GM12878 (cell line): Measurements from ENCODE around the gene HINT3. TPM values are rescaled to one million over a fixed set of nuclear protein-coding genes. Genes with fewer than 3 reads are reported as not detected.

Experiments
- BHLHE40 ChIP-seq, 2 experiments: fragments of 450-650 bp in 1 of 2; IDR thresholded peaks; 2 replicates each; pipeline ENCODE4 v1.6.1; 2011 to 2017; ENCODE audit warnings: low read depth in 2 of 2, borderline replicate concordance in 1 of 2, improper control_type of control experiment in 1 of 2, low read length in 1 of 2, mild to moderate bottlenecking in 1 of 2
- FOXM1 ChIP-seq: IDR thresholded peaks from 2 replicates; pipeline ENCODE4 v1.6.1; 2012; ENCODE audit warnings: low read depth, mild to moderate bottlenecking, inconsistent platforms, low read length, moderate library complexity
- GATAD2B ChIP-seq: fragments of 450-650 bp; conservative IDR thresholded peaks from 2 replicates; pipeline ENCODE4 v1.6.1; 2017; ENCODE audit warnings: low read depth, mild to moderate bottlenecking, moderate library complexity
- HCFC1 ChIP-seq: fragments of 150-350 bp; IDR thresholded peaks from 2 replicates; pipeline ENCODE4 v1.6.1; 2014; ENCODE audit warnings: low read length
- IRF5 ChIP-seq: fragments of 450-650 bp; IDR thresholded peaks from 2 replicates; pipeline ENCODE4 v1.6.1; 2017; ENCODE audit warnings: borderline replicate concordance
- KAT2A ChIP-seq: conservative IDR thresholded peaks from 2 replicates; pipeline ENCODE4 v1.6.1; 2011; ENCODE audit warnings: low read depth, low read length; ENCODE audit not compliant: control insufficient read depth
- MEF2B ChIP-seq: fragments of 450-650 bp; IDR thresholded peaks from 2 replicates; pipeline ENCODE4 v1.6.1; 2018; ENCODE audit warnings: mild to moderate bottlenecking, moderate library complexity; ENCODE audit not compliant: partially characterized antibody, poor library complexity, severe bottlenecking
- MYB ChIP-seq: fragments of 150-350 bp; IDR thresholded peaks from 2 replicates; pipeline ENCODE4 v1.6.1; 2014; ENCODE audit warnings: mild to moderate bottlenecking, low read depth, low read length, borderline replicate concordance
- NFYB ChIP-seq: IDR thresholded peaks from 2 replicates; pipeline ENCODE4 v1.6.1; 2011; ENCODE audit warnings: low read depth, mild to moderate bottlenecking, low read length, improper control_type of control experiment, moderate library complexity; ENCODE audit not compliant: insufficient read depth
- PBX3 ChIP-seq: IDR thresholded peaks from 2 replicates; pipeline ENCODE4 v1.6.1; 2011; ENCODE audit warnings: mild to moderate bottlenecking, low read depth, low read length, moderate library complexity; ENCODE audit not compliant: insufficient replicate concordance
- PKNOX1 ChIP-seq: fragments of 450-650 bp; IDR thresholded peaks from 2 replicates; pipeline ENCODE4 v1.6.1; 2016; ENCODE audit warnings: mild to moderate bottlenecking
- RELA ChIP-seq: fragments of 450-650 bp; IDR thresholded peaks from 2 replicates; pipeline ENCODE4 v1.8.0; 2014; ENCODE audit warnings: borderline replicate concordance; ENCODE audit not compliant: partially characterized antibody
- SIX5 ChIP-seq: IDR thresholded peaks from 2 replicates; pipeline ENCODE4 v1.6.1; 2011; ENCODE audit warnings: mild to moderate bottlenecking, low read depth, low read length, moderate library complexity; ENCODE audit not compliant: severe bottlenecking
- SKIL ChIP-seq: fragments of 450-650 bp; IDR thresholded peaks from 2 replicates; pipeline ENCODE4 v1.6.1; 2017; ENCODE audit warnings: mild to moderate bottlenecking, low read depth, inconsistent platforms; ENCODE audit not compliant: poor library complexity, severe bottlenecking
- SMAD5 ChIP-seq: IDR thresholded peaks from 2 replicates; pipeline ENCODE4 v1.6.1; 2016; ENCODE audit warnings: antibody characterized with exemption, low read depth
- SPI1 ChIP-seq: IDR thresholded peaks from 2 replicates; pipeline ENCODE4 v1.6.1; 2011; ENCODE audit warnings: low read depth, mild to moderate bottlenecking, low read length, moderate library complexity, borderline replicate concordance; ENCODE audit not compliant: insufficient read depth
- TCF3 ChIP-seq: IDR thresholded peaks from 2 replicates; pipeline ENCODE4 v1.6.1; 2012; ENCODE audit warnings: low read depth, mild to moderate bottlenecking, low read length, borderline replicate concordance; ENCODE audit not compliant: insufficient read depth
- ZBTB33 ChIP-seq: fragments of 450-650 bp; IDR thresholded peaks from 2 replicates; pipeline ENCODE4 v1.6.1; 2017; ENCODE audit warnings: mild to moderate bottlenecking
- polyA plus RNA-seq, 11 experiments: library from polyadenylated mRNA; depleted of rRNA in 4 of 11; unstranded in 6 of 11; stranded (reverse) in 5 of 11; fragments of >200 nt; fragmentation: Nextera tagmentation in 4 of 11; fragmentation: Illumina TruSeq in 1 of 11; extraction: Ambion mirVana in 4 of 11; extraction: Trizol in 1 of 11; gene quantifications; 1 replicate in 1 of 11; 2 replicates in 10 of 11; pipeline versions ENCODE4 v1.2.1 to v1.2.3, GENCODE V29; 2011 to 2016; ENCODE audit warnings: inconsistent platforms in 2 of 11, missing spikeins in 2 of 11, low read depth in 1 of 11
- total RNA-seq, 4 experiments: library from RNA; depleted of rRNA in 3 of 4; stranded (reverse); fragments of >200 nt in 3 of 4; fragmentation: Illumina TruSeq in 1 of 4; extraction: Trizol in 1 of 4; gene quantifications; 2 replicates each; pipeline versions ENCODE4 v1.2.1 to v1.2.3, GENCODE V29; 2013 to 2021

Gene HINT3
- total and polyA plus RNA-seq, 10 of the 15 experiments (the other 5 are each of a cell fraction or from before 2014, with no cell fraction given): 0.72 to 9.1 (median 5.4) TPM

- 0 out of 2 replicates have a peak, but pooled peaks have one; percentile 6 for TF ChIP-seq SPI1
- no peak for TF ChIP-seq SIX5
- TF ChIP-seq SMAD5: peak; percentile 61; the same call in 1 of the 2 replicates
- TF ChIP-seq MYB: no peak
- TF ChIP-seq RELA: peak; percentile 42
- no peak for TF ChIP-seq ZBTB33
- peak; percentile 23 for TF ChIP-seq MEF2B
- TF ChIP-seq BHLHE40 (IDR thresholded peaks at IDR 0.05; ENCODE audit: borderline replicate concordance in 1 of 2, low read depth in 2 of 2, low read length in 1 of 2): no peak; a peak in 1 of 4 replicates
- TF ChIP-seq PKNOX1: no peak
- peak; percentile 30; the same call in 1 of the 2 replicates for TF ChIP-seq GATAD2B
- TF ChIP-seq SKIL: no peak
- no peak for TF ChIP-seq NFYB
- no peak for TF ChIP-seq HCFC1
- TF ChIP-seq PBX3: no peak
- no peak for TF ChIP-seq KAT2A
- no peak for TF ChIP-seq TCF3
- peak; percentile 67; the same call in 1 of the 2 replicates for TF ChIP-seq FOXM1
- TF ChIP-seq IRF5: no peak
Measured at GRCh38 chr6:125918681-125919566, 37.6 kb upstream of the HINT3 start (continued).
